GM12892 (cell line): ENCODE results near the gene HSD17B7.

ENCODE experiments used
- POLR2A ChIP-seq: IDR thresholded peaks from 2 replicates; pipeline ENCODE4 v1.6.1; 2011; ENCODE audit warnings: low read depth, low read length, control low read depth
- POLR2AphosphoS5 ChIP-seq: IDR thresholded peaks from 2 replicates; pipeline ENCODE4 v1.6.1; 2011; ENCODE audit warnings: low read depth, low read length, control low read depth
- TAF1 ChIP-seq: IDR thresholded peaks from 2 replicates; pipeline ENCODE4 v1.6.1; 2011; ENCODE audit warnings: low read depth, mild to moderate bottlenecking, control low read depth, low read length, borderline replicate concordance

DNA sequence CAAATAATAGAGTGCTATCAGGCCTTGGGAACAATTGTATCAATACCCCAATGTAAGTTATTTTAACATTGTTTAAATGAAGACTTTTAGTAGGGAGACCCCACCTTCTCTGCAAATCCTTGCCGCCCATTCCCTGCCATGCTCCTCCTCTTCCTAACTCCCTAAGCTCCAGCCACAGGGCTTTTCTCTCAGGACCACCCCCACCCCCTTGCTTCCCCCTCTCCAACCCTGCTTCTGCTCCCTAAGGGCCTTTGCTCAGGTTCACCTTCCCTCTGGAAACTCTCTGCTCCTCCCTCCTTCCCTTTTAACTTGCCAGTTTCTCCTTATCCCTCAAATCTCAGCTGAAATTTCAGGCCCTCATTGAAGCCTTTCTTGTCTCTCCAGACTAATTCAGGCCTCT lies 53.7 kb downstream of the HSD17B7 start:
- TF ChIP-seq POLR2AphosphoS5 (no peak), POLR2A (no peak), TAF1 (no peak)
